CD1c-positive myeloid dendritic cell (primary cell): ENCODE data around the gene TPBG.
"Not testable (repeated sequence)": the region's sequence is repeated elsewhere in the genome, so short reads cannot be mapped to it uniquely, and the experiment has no call there.

Experiments used
- DNase-seq: peaks from one replicate; pipeline ENCODE4 v3.0.0-alpha.2; 2016; ENCODE audit errors: extremely low spot score

The TPBG gene

GRCh38 chr6:82374516-82374915, 10.9 kb downstream of the TPBG start:
- no peak for DNase-seq

- DNase-seq, result no peak
These were observed 13.0 kb downstream of the TPBG start for GRCh38 chr6:82376636-82377035.

GRCh38 chr6:82380566-82381185, 17.1 kb downstream of the TPBG start:
- no peak for DNase-seq

GRCh38 chr6:82381278-82381677, 17.7 kb downstream of the TPBG start:
- DNase-seq, result no peak

- no peak for DNase-seq
These were observed 21.5 kb downstream of the TPBG start for GRCh38 chr6:82385102-82385501.

- DNase-seq, result no peak
These were observed 21.9 kb downstream of the TPBG start for GRCh38 chr6:82385546-82385945.

GRCh38 chr6:82385961-82386360, 22.3 kb downstream of the TPBG start:
- no peak for DNase-seq

GRCh38 chr6:82394770-82395169, 31.2 kb downstream of the TPBG start:
- DNase-seq, result not testable (repeated sequence)

GRCh38 chr6:82396964-82397751, 33.5 kb downstream of the TPBG start:
- no peak for DNase-seq

GRCh38 chr6:82397962-82398692, 34.5 kb downstream of the TPBG start:
- DNase-seq, result no peak

GRCh38 chr6:82408952-82409431, 45.4 kb downstream of the TPBG start:
- DNase-seq, result no peak

- no peak for DNase-seq
These were observed 46.6 kb downstream of the TPBG start for GRCh38 chr6:82410151-82410648.

GRCh38 chr6:82413868-82414267, 50.3 kb downstream of the TPBG start:
- no peak for DNase-seq

GRCh38 chr6:82415820-82416219, 52.2 kb downstream of the TPBG start:
- DNase-seq, result no peak

GRCh38 chr6:82416346-82416745, 52.7 kb downstream of the TPBG start:
- no peak for DNase-seq
